Keratinocyte (primary cell): ENCODE measurements around the gene FANCB. TPM values are rescaled to one million over a fixed set of nuclear protein-coding genes. Genes with fewer than 3 reads are reported as not detected.

ENCODE experiments used
- DNase-seq: peaks from one replicate; pipeline ENCODE4 v3.0.0-alpha.2; 2011; ENCODE audit warnings: low read depth, missing footprints, low spot score
- FAIRE-seq: peaks from 2 replicates; lab custom pipeline; 2011; peaks lifted over from hg19 to GRCh38; lab: Jason Lieb, UNC
- H2AFZ ChIP-seq: 2 replicates; pipeline ENCODE4 v1.6.0; 2012; ENCODE audit warnings: low read length, control low read depth, inconsistent platforms; ENCODE audit not compliant: control insufficient read depth
- H3K27ac ChIP-seq: 2 replicates; pipeline ENCODE4 v1.5.1; 2011; ENCODE audit warnings: low read length; ENCODE audit not compliant: control insufficient read depth, insufficient read depth
- H3K27me3 ChIP-seq: 3 replicates; pipeline ENCODE4 v1.6.0; 2011; ENCODE audit warnings: low read length; ENCODE audit not compliant: control insufficient read depth, insufficient read depth; ENCODE audit errors: extremely low read depth
- H3K36me3 ChIP-seq, 2 experiments: 2 replicates in 1 of 2; 3 replicates in 1 of 2; pipeline ENCODE4 v1.5.1; 2011; ENCODE audit warnings: low read length in 2 of 2, mild to moderate bottlenecking in 1 of 2; ENCODE audit not compliant: control insufficient read depth in 2 of 2, insufficient read depth in 2 of 2; ENCODE audit errors: extremely low read depth in 1 of 2
- H3K4me1 ChIP-seq: 3 replicates; pipeline ENCODE4 v1.5.1; 2011; ENCODE audit warnings: low read length; ENCODE audit not compliant: control insufficient read depth, insufficient read depth; ENCODE audit errors: extremely low read depth
- H3K4me2 ChIP-seq: 3 replicates; pipeline ENCODE4 v1.6.0; 2011; ENCODE audit warnings: low read depth, low read length; ENCODE audit not compliant: control insufficient read depth, insufficient read depth; ENCODE audit errors: extremely low read depth
- H3K4me3 ChIP-seq, 3 experiments: fragments of 200-600 bp in 1 of 3; sonication (generic) in 1 of 3; 2 replicates in 2 of 3; 3 replicates in 1 of 3; pipeline ENCODE4 v1.5.1; 2011 to 2016; ENCODE audit warnings: low read length in 3 of 3, mild to moderate bottlenecking in 3 of 3, control low read depth in 2 of 3, inconsistent platforms in 1 of 3, low read depth in 1 of 3, mixed read lengths in 1 of 3, mixed run types in 1 of 3, moderate library complexity in 1 of 3; ENCODE audit not compliant: control insufficient read depth in 2 of 3, insufficient read depth in 2 of 3; ENCODE audit errors: extremely low read depth in 1 of 3
- H3K79me2 ChIP-seq: 2 replicates; pipeline ENCODE4 v1.6.0; 2012; ENCODE audit warnings: low read length; ENCODE audit not compliant: control insufficient read depth, insufficient read depth
- H3K9ac ChIP-seq: 3 replicates; pipeline ENCODE4 v1.6.0; 2011; ENCODE audit warnings: low read length; ENCODE audit not compliant: control insufficient read depth, insufficient read depth; ENCODE audit errors: extremely low read depth
- H3K9me1 ChIP-seq: 3 replicates; pipeline ENCODE4 v1.6.0; 2011; ENCODE audit warnings: low read length; ENCODE audit not compliant: control insufficient read depth, insufficient read depth; ENCODE audit errors: extremely low read depth
- H3K9me3 ChIP-seq: 2 replicates; pipeline ENCODE4 v1.5.1; 2012; ENCODE audit warnings: low read depth, low read length; ENCODE audit not compliant: control insufficient read depth
- H4K20me1 ChIP-seq: 3 replicates; pipeline ENCODE4 v1.6.0; 2011; ENCODE audit warnings: low read length; ENCODE audit not compliant: control insufficient read depth, insufficient read depth; ENCODE audit errors: extremely low read depth
- CTCF ChIP-seq, 3 experiments: IDR thresholded peaks in 1 of 3; conservative IDR thresholded peaks in 1 of 3; optimal IDR thresholded peaks in 1 of 3; 2 replicates in 2 of 3; 3 replicates in 1 of 3; pipeline versions ENCODE3 to v1.5.1; 2011; ENCODE audit warnings: low read length in 3 of 3, mild to moderate bottlenecking in 3 of 3, moderate library complexity in 2 of 3, control low read depth in 1 of 3, inconsistent platforms in 1 of 3; ENCODE audit not compliant: insufficient read depth in 2 of 3; ENCODE audit errors: extremely low read depth in 1 of 3
- EZH2 ChIP-seq: IDR thresholded peaks from one replicate; pipeline ENCODE4 v1.6.1; 2012; ENCODE audit warnings: inconsistent platforms, mild to moderate bottlenecking, low read length, moderate library complexity
- dilution Hi-C: fragments of 300-500 bp; cut with MboI; formaldehyde crosslinking; loops from one replicate; pipeline ENCODE4 v1.7.0; 2020; ENCODE audit warnings: low sequenced_read_pairs; ENCODE audit not compliant: extremely low pct_ligation_motif_present
- polyA plus RNA-seq, 5 experiments: library from polyadenylated mRNA; depleted of rRNA in 3 of 5; stranded (reverse) in 3 of 5; stranded (forward) in 1 of 5; unstranded in 1 of 5; fragments of >200 nt; gene quantifications; 1 replicate in 1 of 5; 2 replicates in 3 of 5; 3 replicates in 1 of 5; pipeline versions ENCODE4 v1.2.1 to v1.2.3, GENCODE V29; 2011 to 2012; ENCODE audit warnings: missing spikeins in 2 of 5, low read depth in 1 of 5, low replicate concordance in 1 of 5

FANCB gene
- polyA plus RNA-seq, 1 donor (not counting 4 experiments of a cell fraction or from before 2014, with no cell fraction given) = 3.9 TPM

DNA sequence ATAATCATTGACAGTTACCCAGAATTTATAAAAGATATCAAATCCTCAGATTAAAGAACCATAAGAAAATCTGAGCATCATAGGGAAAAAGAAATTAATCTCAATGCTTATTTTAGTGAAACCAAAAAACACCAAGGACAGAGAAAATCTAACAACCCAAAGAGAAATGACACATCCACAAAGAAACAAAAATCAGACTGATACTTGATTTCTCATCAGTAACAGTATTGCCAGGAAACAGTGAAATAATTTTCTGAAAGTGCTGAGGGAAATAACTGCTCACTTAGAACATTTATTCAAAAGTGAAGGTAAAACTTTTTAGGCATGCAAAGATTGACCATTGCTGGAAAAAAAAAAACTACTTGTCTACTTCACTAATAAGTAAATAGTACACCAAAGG is 11.0 kb upstream of the FANCB start:
- Histone ChIP-seq H3K36me3 (no peaks in the 10 kb centered on the region), H3K27me3 (no peaks in the 10 kb centered on the region), H3K9me1 (no peaks in the 10 kb centered on the region), H4K20me1 (no peaks in the 10 kb centered on the region), H3K27ac (no peak overlapping the region), H3K9me3 (no peaks in the 10 kb centered on the region), H3K4me3 (no peak overlapping the region), H2AFZ (no peak overlapping the region), H3K79me2 (no peaks in the 10 kb centered on the region), H3K4me1 (no peaks in the 10 kb centered on the region), H3K9ac (no peak overlapping the region), H3K4me2 (no peak overlapping the region)
- FAIRE-seq = no peak
- dilution Hi-C loops = no loop called here
- TF ChIP-seq EZH2 = no peak
- no peak for TF ChIP-seq CTCF (optimal IDR thresholded peaks at IDR 0.05 in 1 of 3, IDR thresholded peaks at IDR 0.05 in 1 of 3, conservative IDR thresholded peaks at IDR 0.05 in 1 of 3; ENCODE audit: extremely low read depth in 1 of 3, insufficient read depth in 2 of 3, low read length in 3 of 3)
- no peak for DNase-seq

- no peaks in the 10 kb centered on the region for H4K20me1 ChIP-seq
- H3K36me3 ChIP-seq = no peaks in the 10 kb centered on the region
- dilution Hi-C loops = no loop called here
- no peaks in the 10 kb centered on the region for H3K9me1 ChIP-seq
- H3K27ac ChIP-seq = no peak overlapping the region
- no peak overlapping the region for H3K4me3 ChIP-seq
- FAIRE-seq = no peak
- peaks cover 21% of the 10 kb centered on the region for H3K79me2 ChIP-seq
- H3K9me3 ChIP-seq = no peaks in the 10 kb centered on the region
- H3K9ac ChIP-seq = no peak overlapping the region
- no peak for TF ChIP-seq EZH2
- no peak for TF ChIP-seq CTCF (optimal IDR thresholded peaks at IDR 0.05 in 1 of 3, IDR thresholded peaks at IDR 0.05 in 1 of 3, conservative IDR thresholded peaks at IDR 0.05 in 1 of 3; ENCODE audit: extremely low read depth in 1 of 3, insufficient read depth in 2 of 3, low read length in 3 of 3)
- H3K27me3 ChIP-seq = no peaks in the 10 kb centered on the region
- H2AFZ ChIP-seq = no peak overlapping the region
- DNase-seq = no peak
- no peak overlapping the region for H3K4me2 ChIP-seq
- peaks cover 5% of the 10 kb centered on the region for H3K4me1 ChIP-seq
Measured at GRCh38 chrX:14875624-14876023, 2.8 kb upstream of the FANCB start.
